NB4 (cell line): Measurements from ENCODE around the gene CAV2.

Experiments
- CTCF ChIP-seq: IDR thresholded peaks from one replicate; pipeline ENCODE4 v1.5.1; 2012; ENCODE audit warnings: low read depth, low read length
- MYC ChIP-seq: IDR thresholded peaks from 2 replicates; pipeline ENCODE4 v1.6.1; 2011; ENCODE audit warnings: low read depth, low read length

GRCh38 chr7:116516324-116516723 lies 16.8 kb downstream of the CAV2 start:
- TF ChIP-seq CTCF = no peak
- no peak for TF ChIP-seq MYC
